GM19023 (cell line): Measurements from ENCODE around the gene SHC3.
A peak's percentile ranks its signal among the peaks of the same experiment; 100 is the strongest.

Experiments
- ATAC-seq: cut with Tn5 transposase; IDR thresholded peaks from one replicate; pipeline ENCODE4 v1.9.1; 2021; ENCODE audit warnings: mild to moderate bottlenecking, moderate library complexity; ENCODE audit not compliant: unreplicated experiment

SHC3 gene

GRCh38 chr9:89006267-89006666 lies 172.4 kb downstream of the SHC3 start:
- ATAC-seq = no peak

GRCh38 chr9:89005323-89005722 lies 173.3 kb downstream of the SHC3 start:
- no peak for ATAC-seq

- ATAC-seq = no peak
Observed at GRCh38 chr9:89002987-89003386, 175.6 kb downstream of the SHC3 start.

GRCh38 chr9:89001917-89002540 lies 176.6 kb downstream of the SHC3 start:
- no peak for ATAC-seq

GRCh38 chr9:89000973-89001916 lies 177.4 kb downstream of the SHC3 start:
- ATAC-seq = peak; percentile 76

- no peak for ATAC-seq
Observed at GRCh38 chr9:89000371-89000781, 178.2 kb downstream of the SHC3 start.

- ATAC-seq = no peak
Observed at GRCh38 chr9:88998911-88999310, 179.7 kb downstream of the SHC3 start.

- no peak for ATAC-seq
Observed at GRCh38 chr9:88998503-88998902, 180.1 kb downstream of the SHC3 start.

- no peak for ATAC-seq
Observed at GRCh38 chr9:88997646-88998045, 181.0 kb downstream of the SHC3 start.

GRCh38 chr9:88996921-88997235 lies 181.7 kb downstream of the SHC3 start:
- no peak for ATAC-seq

- no peak for ATAC-seq
Observed at GRCh38 chr9:88996046-88996920, 182.3 kb downstream of the SHC3 start.

- ATAC-seq = no peak
Observed at GRCh38 chr9:88995627-88996026, 183.0 kb downstream of the SHC3 start.

GRCh38 chr9:88995200-88995577 lies 183.4 kb downstream of the SHC3 start:
- ATAC-seq = no peak

- ATAC-seq = no peak
Observed at GRCh38 chr9:88994469-88995199, 184.0 kb downstream of the SHC3 start.

- ATAC-seq = no peak
Observed at GRCh38 chr9:88993871-88994460, 184.7 kb downstream of the SHC3 start.

- ATAC-seq = no peak
Observed at GRCh38 chr9:88993327-88993726, 185.3 kb downstream of the SHC3 start.

GRCh38 chr9:88992556-88992955 lies 186.1 kb downstream of the SHC3 start:
- ATAC-seq = no peak

GRCh38 chr9:88991066-88992034 lies 187.3 kb downstream of the SHC3 start, which contains the start of gene S1PR3:
Gene S1PR3, plus strand, starts transcription at chr9:88991468. Its CDS starts 9,733 bp downstream, at chr9:89001201.
- ATAC-seq = no peak

GRCh38 chr9:88990729-88991065 lies 187.9 kb downstream of the SHC3 start:
- ATAC-seq = no peak
